ENCODE results near the gene STOML2. TPM values are rescaled to one million over a fixed set of nuclear protein-coding genes. Genes with fewer than 3 reads are reported as not detected.

The STOML2 gene
- total RNA-seq, 6 donors from 2014 or later: 17.4 to 72.8 (median 48.0) TPM

GRCh38 chr9:35056571-35057270 is 46.2 kb downstream of the STOML2 start:
- H3K4me1 ChIP-seq: no peaks in the 10 kb centered on the region
- no peak for TF ChIP-seq CTCF (IDR thresholded peaks at IDR 0.05)
- no peak for TF ChIP-seq EP300 (IDR thresholded peaks at IDR 0.05)
- TF ChIP-seq POLR2AphosphoS5 (IDR thresholded peaks at IDR 0.05): no peak
- TF ChIP-seq POLR2A (IDR thresholded peaks at IDR 0.05): no peak
- no peaks in the 10 kb centered on the region for H3K27me3 ChIP-seq
- 94 to 96% methylated on average over 9 of the region's 9 CpGs for WGBS, 2 donors
- DNase-seq (no peak), ATAC-seq (ENCODE audit: low FRiP score in 2 of 2) (peak in 1 of 2 donors; percentile 44)
- no peaks in the 10 kb centered on the region for H3K9me3 ChIP-seq
- H3K4me3 ChIP-seq: no peak overlapping the region
- peaks cover 58 to 98% (median 80%) of the 10 kb centered on the region in 4 donors for H3K36me3 ChIP-seq
- no peak overlapping the region for H3K27ac ChIP-seq

- Histone ChIP-seq H3K4me1 (no peaks in the 10 kb centered on the region), H3K36me3 (peaks cover 41 to 97% (median 69%) of the 10 kb centered on the region in 4 donors), H3K4me3 (no peak overlapping the region), H3K27me3 (no peaks in the 10 kb centered on the region), H3K27ac (no peak overlapping the region), H3K9me3 (no peaks in the 10 kb centered on the region)
- WGBS, 2 donors: 95% methylated on average over 14 of the region's 14 CpGs
- DNase-seq: no peak
- no peak for TF ChIP-seq EP300 (IDR thresholded peaks at IDR 0.05)
- ATAC-seq (ENCODE audit: low FRiP score in 2 of 2): no peak
Observed at GRCh38 chr9:35054871-35055644, 47.9 kb downstream of the STOML2 start.

GRCh38 chr9:35054185-35054835 is 48.6 kb downstream of the STOML2 start:
- WGBS, 2 donors: 67 to 70% methylated on average over 5 of the region's 5 CpGs
- TF ChIP-seq CTCF (IDR thresholded peaks at IDR 0.05) (no peak), EP300 (IDR thresholded peaks at IDR 0.05) (no peak), POLR2A (IDR thresholded peaks at IDR 0.05) (no peak), POLR2AphosphoS5 (IDR thresholded peaks at IDR 0.05) (no peak)
- Histone ChIP-seq H3K9me3 (no peaks in the 10 kb centered on the region), H3K27ac (no peak overlapping the region), H3K36me3 (peaks cover 34 to 97% (median 67%) of the 10 kb centered on the region in 4 donors), H3K4me3 (no peak overlapping the region), H3K27me3 (no peaks in the 10 kb centered on the region), H3K4me1 (no peaks in the 10 kb centered on the region)
- DNase-seq: no peak
- no peak for ATAC-seq (ENCODE audit: low FRiP score in 2 of 2)

GRCh38 chr9:35051069-35051967 is 51.6 kb downstream of the STOML2 start:
- Histone ChIP-seq H3K4me3 (no peak overlapping the region), H3K9me3 (no peaks in the 10 kb centered on the region), H3K36me3 (peaks cover 7 to 85% (median 45%) of the 10 kb centered on the region in 4 donors), H3K27me3 (no peaks in the 10 kb centered on the region), H3K4me1 (no peaks in the 10 kb centered on the region), H3K27ac (no peak overlapping the region)
- ATAC-seq (ENCODE audit: low FRiP score in 2 of 2) (peak; percentile 42 to 72), DNase-seq (peak in 1 of 2 donors; percentile 28)
- TF ChIP-seq CTCF (IDR thresholded peaks at IDR 0.05): peak in 5 of 6 experiments; percentile 46 to 66 (median 61)
- TF ChIP-seq EP300 (IDR thresholded peaks at IDR 0.05): no peak
- 82 to 83% methylated on average over 7 of the region's 7 CpGs for WGBS, 2 donors

Other genes with a start within 250 kb of the STOML2 start
- under 1 TPM in 4 of 6 donors, not detected in 2; 0.10 to 0.74 (median 0.49) TPM for gene PHF24, start 144.8 kb downstream of the STOML2 start, total RNA-seq
- 1 to 10 TPM; 4.6 to 7.9 (median 6.0) TPM for gene DNAJB5, start 113.4 kb downstream of the STOML2 start, total RNA-seq
- 100 to 1,000 TPM; 170 to 215 (median 189) TPM for gene VCP, start 30.5 kb downstream of the STOML2 start, total RNA-seq
- gene FANCG, start 23.2 kb downstream of the STOML2 start, total RNA-seq: 10 to 100 TPM in 3 of 6 donors, 1 to 10 TPM in 3; 4.7 to 61.8 (median 9.1) TPM
- gene PIGO, start 6.5 kb downstream of the STOML2 start, total RNA-seq: 10 to 100 TPM; 11.5 to 29.0 (median 19.1) TPM
- gene ATOSB, start 12.7 kb upstream of the STOML2 start, total RNA-seq: 10 to 100 TPM; 14.6 to 38.6 (median 29.7) TPM
- 100 to 1,000 TPM in 5 of 6 donors, 10 to 100 TPM in 1; 68.3 to 300 (median 151) TPM for gene UNC13B, start 58.9 kb upstream of the STOML2 start, total RNA-seq